ENCODE results near the gene MYCBP2. TPM values are rescaled to one million over a fixed set of nuclear protein-coding genes. Genes with fewer than 3 reads are reported as not detected.

MYCBP2 gene
- total RNA-seq, 1 experiment from 2014 or later, result 55.6 TPM

DNA sequence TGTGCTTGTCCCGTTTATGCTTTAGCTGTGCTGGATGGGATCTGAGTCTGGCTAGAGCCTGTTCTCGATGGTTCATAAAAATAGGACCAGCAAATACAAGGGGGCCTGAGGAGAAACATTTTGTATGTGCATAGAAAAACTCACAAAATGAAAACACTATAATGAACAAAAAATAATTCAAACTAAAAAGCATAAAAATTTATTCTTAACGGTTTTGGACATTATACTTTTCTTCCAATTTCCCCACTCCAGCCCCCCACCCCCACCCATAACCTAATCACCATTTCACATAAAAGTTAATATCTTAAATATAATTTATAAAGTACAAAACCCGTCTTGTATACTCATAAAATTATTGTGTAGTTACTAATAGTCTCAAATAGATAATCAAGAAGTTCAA, 93.7 kb downstream of the MYCBP2 start:
- H3K27me3 ChIP-seq (ENCODE audit: insufficient read depth, low read depth), result no peaks in the 10 kb centered on the region
- no peaks in the 10 kb centered on the region for H3K9me3 ChIP-seq (ENCODE audit: insufficient read depth, low read depth)
- H3K79me2 ChIP-seq (ENCODE audit: low read depth), result no peaks in the 10 kb centered on the region
- H3K4me2 ChIP-seq, result no peak overlapping the region
- BruUV-seq (replicated peaks), result no TSS peak
- ChIA-PET CTCF (no interaction called here), POLR2A (ENCODE audit: unreplicated experiment) (no interaction called here)
- H3K9me2 ChIP-seq (ENCODE audit: insufficient read depth), result no peaks in the 10 kb centered on the region
- no peaks in the 10 kb centered on the region for H3K4me1 ChIP-seq (replicated peaks; ENCODE audit: insufficient read depth)
- intact Hi-C loops (cut with micrococcal nuclease; ENCODE audit: unreplicated experiment), result no loop called here
- no peak for DNase-seq
- peaks cover 2% of the 10 kb centered on the region; the same call in 1 of the 2 replicates for H4K20me1 ChIP-seq (ENCODE audit: insufficient read depth)
- no peak for TF ChIP-seq EZH2 (IDR thresholded peaks at IDR 0.05; ENCODE audit: low read depth)
- no peak overlapping the region for H3K4me3 ChIP-seq
- H3K36me3 ChIP-seq (ENCODE audit: low read depth), result no peaks in the 10 kb centered on the region
- H3F3A ChIP-seq (ENCODE audit: insufficient read depth, low read depth), result no peaks in the 10 kb centered on the region
- H3K27ac ChIP-seq, result no peak overlapping the region
- H2AFZ ChIP-seq, result no peak overlapping the region

DNA sequence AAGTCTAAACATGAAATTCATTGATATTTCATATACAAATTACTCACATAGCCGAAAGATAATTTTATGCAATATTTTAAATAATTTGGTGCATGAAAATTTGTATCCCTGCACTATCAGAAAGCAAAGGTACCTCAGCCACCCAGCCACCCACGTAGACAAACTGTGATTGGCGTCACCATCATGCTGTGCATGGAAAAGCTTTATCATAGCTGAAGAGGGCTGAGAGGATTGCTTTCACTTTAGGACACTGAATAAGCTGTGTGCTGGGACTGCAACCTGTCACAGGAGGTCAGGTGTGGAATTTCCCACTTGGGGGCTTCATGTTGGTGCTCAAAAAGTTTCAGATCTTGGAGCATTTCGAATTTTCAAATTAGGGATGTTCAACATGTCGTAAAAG, 96.3 kb downstream of the MYCBP2 start:
- no peak for TF ChIP-seq EZH2 (IDR thresholded peaks at IDR 0.05; ENCODE audit: low read depth)
- TF ChIP-seq, protein P1, sequence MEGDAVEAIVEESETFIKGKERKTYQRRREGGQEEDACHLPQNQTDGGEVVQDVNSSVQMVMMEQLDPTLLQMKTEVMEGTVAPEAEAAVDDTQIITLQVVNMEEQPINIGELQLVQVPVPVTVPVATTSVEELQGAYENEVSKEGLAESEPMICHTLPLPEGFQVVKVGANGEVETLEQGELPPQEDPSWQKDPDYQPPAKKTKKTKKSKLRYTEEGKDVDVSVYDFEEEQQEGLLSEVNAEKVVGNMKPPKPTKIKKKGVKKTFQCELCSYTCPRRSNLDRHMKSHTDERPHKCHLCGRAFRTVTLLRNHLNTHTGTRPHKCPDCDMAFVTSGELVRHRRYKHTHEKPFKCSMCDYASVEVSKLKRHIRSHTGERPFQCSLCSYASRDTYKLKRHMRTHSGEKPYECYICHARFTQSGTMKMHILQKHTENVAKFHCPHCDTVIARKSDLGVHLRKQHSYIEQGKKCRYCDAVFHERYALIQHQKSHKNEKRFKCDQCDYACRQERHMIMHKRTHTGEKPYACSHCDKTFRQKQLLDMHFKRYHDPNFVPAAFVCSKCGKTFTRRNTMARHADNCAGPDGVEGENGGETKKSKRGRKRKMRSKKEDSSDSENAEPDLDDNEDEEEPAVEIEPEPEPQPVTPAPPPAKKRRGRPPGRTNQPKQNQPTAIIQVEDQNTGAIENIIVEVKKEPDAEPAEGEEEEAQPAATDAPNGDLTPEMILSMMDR (conservative IDR thresholded peaks at IDR 0.05), result no peak
- no peak for DNase-seq
- intact Hi-C loops (cut with micrococcal nuclease; ENCODE audit: unreplicated experiment), result no loop called here
- H3K79me2 ChIP-seq (ENCODE audit: low read depth), result no peaks in the 10 kb centered on the region
- H3K27ac ChIP-seq, result no peak overlapping the region
- BruUV-seq (replicated peaks), result no TSS peak
- H4K20me1 ChIP-seq (ENCODE audit: insufficient read depth), result no peaks in the 10 kb centered on the region
- H3F3A ChIP-seq (ENCODE audit: insufficient read depth, low read depth), result no peaks in the 10 kb centered on the region
- H3K4me2 ChIP-seq, result no peak overlapping the region
- ChIA-PET POLR2A (ENCODE audit: unreplicated experiment) (no interaction called here), CTCF (no interaction called here)
- H3K4me3 ChIP-seq, result no peak overlapping the region
- no peaks in the 10 kb centered on the region; the same call in 1 of the 2 replicates for H3K36me3 ChIP-seq (ENCODE audit: low read depth)
- H3K4me1 ChIP-seq (replicated peaks; ENCODE audit: insufficient read depth), result no peaks in the 10 kb centered on the region
- no peak overlapping the region for H2AFZ ChIP-seq
- no peaks in the 10 kb centered on the region; the same call in 1 of the 2 replicates for H3K9me2 ChIP-seq (ENCODE audit: insufficient read depth)
- H3K27me3 ChIP-seq (ENCODE audit: insufficient read depth, low read depth), result no peaks in the 10 kb centered on the region
- H3K9me3 ChIP-seq (ENCODE audit: insufficient read depth, low read depth), result no peaks in the 10 kb centered on the region

DNA sequence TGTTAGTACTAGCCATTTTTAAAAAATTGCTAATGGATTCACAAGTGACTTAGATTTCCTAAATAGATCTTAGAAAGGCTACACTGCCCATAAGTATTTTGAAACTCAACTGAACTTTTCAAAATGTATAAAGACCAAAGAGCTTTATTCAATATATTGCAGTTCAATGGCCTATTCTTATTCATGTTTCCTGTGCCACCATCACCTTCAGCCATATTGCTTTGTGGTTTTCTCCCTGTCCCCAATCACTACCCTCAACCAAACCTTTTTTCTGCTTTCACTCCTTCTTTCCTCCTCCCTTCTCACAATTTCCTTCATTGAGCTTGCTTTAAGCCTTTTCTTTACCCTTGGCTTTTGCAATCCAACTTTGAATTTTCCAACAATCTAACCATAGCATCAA, 100.9 kb downstream of the MYCBP2 start:
- no TSS peak for BruUV-seq (replicated peaks)
- no peaks in the 10 kb centered on the region; the same call in 1 of the 2 replicates for H3K9me2 ChIP-seq (ENCODE audit: insufficient read depth)
- no peaks in the 10 kb centered on the region for H3K79me2 ChIP-seq (ENCODE audit: low read depth)
- DNase-seq, result no peak
- no peaks in the 10 kb centered on the region for H3K4me1 ChIP-seq (replicated peaks; ENCODE audit: insufficient read depth)
- H3F3A ChIP-seq (ENCODE audit: insufficient read depth, low read depth), result no peaks in the 10 kb centered on the region
- H3K4me2 ChIP-seq, result no peak overlapping the region
- POLR2A ChIA-PET (ENCODE audit: unreplicated experiment), result no interaction called here
- no peak overlapping the region for H3K4me3 ChIP-seq
- H3K27ac ChIP-seq, result no peak overlapping the region
- no peaks in the 10 kb centered on the region; the same call in 1 of the 2 replicates for H3K36me3 ChIP-seq (ENCODE audit: low read depth)
- H3K9me3 ChIP-seq (ENCODE audit: insufficient read depth, low read depth), result no peaks in the 10 kb centered on the region
- intact Hi-C loops (cut with micrococcal nuclease; ENCODE audit: unreplicated experiment), result no loop called here
- H3K27me3 ChIP-seq (ENCODE audit: insufficient read depth, low read depth), result no peaks in the 10 kb centered on the region
- no peaks in the 10 kb centered on the region for H4K20me1 ChIP-seq (ENCODE audit: insufficient read depth)
- TF ChIP-seq, protein P1 (conservative IDR thresholded peaks at IDR 0.05), result no peak
- no peak overlapping the region for H2AFZ ChIP-seq
- CTCF ChIA-PET, result no interaction called here

DNA sequence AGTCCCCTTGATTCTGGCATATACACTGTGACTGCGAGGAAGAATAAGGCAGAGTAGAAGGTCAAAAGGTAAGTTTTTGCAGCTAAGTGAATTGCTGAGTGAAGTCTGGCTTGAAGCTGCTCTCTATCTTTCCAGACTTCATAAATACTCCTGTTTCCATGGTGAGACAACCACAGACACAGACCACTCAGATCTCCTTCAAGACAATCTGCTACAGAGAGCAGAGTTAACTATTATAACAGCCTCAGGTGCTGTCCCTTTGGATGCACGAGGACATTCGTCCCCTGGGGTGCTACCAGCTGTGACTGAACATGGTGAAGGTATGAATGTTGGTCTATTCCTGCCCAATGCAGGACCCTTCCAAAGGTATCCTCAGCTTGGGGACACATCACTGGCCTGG, 104.0 kb downstream of the MYCBP2 start:
- H3K36me3 ChIP-seq (ENCODE audit: low read depth), result peaks cover 9% of the 10 kb centered on the region
- DNase-seq, result no peak
- POLR2A ChIA-PET (ENCODE audit: unreplicated experiment), result no interaction called here
- no peak overlapping the region for H2AFZ ChIP-seq
- TF ChIP-seq, protein P1 (conservative IDR thresholded peaks at IDR 0.05), result no peak
- no peak for TF ChIP-seq EZH2 (IDR thresholded peaks at IDR 0.05; ENCODE audit: low read depth)
- intact Hi-C loops (cut with micrococcal nuclease; ENCODE audit: unreplicated experiment), result no loop called here
- no TSS peak for BruUV-seq (replicated peaks)
- H3K9me3 ChIP-seq (ENCODE audit: insufficient read depth, low read depth), result no peaks in the 10 kb centered on the region
- H3K27me3 ChIP-seq (ENCODE audit: insufficient read depth, low read depth), result no peaks in the 10 kb centered on the region
- CTCF ChIA-PET, result no interaction called here
- H4K20me1 ChIP-seq (ENCODE audit: insufficient read depth), result no peaks in the 10 kb centered on the region
- no peaks in the 10 kb centered on the region for H3K4me1 ChIP-seq (replicated peaks; ENCODE audit: insufficient read depth)
- H3K9me2 ChIP-seq (ENCODE audit: insufficient read depth), result no peaks in the 10 kb centered on the region; the same call in 1 of the 2 replicates
- no peak overlapping the region for H3K27ac ChIP-seq
- no peak overlapping the region for H3K4me3 ChIP-seq
- no peaks in the 10 kb centered on the region for H3K79me2 ChIP-seq (ENCODE audit: low read depth)
- H3F3A ChIP-seq (ENCODE audit: insufficient read depth, low read depth), result 0 out of 2 replicates have a peak, but pooled peaks cover under 1% of the 10 kb centered on the region
- H3K4me2 ChIP-seq, result no peak overlapping the region
